D341Med (cell line): ENCODE results near the gene GPR132.
A peak's percentile ranks its signal among the peaks of the same experiment; 100 is the strongest.

ENCODE experiments used
- DNase-seq: peaks from one replicate; pipeline ENCODE4 v3.0.0; 2012; ENCODE audit warnings: low spot score

Gene GPR132

DNA sequence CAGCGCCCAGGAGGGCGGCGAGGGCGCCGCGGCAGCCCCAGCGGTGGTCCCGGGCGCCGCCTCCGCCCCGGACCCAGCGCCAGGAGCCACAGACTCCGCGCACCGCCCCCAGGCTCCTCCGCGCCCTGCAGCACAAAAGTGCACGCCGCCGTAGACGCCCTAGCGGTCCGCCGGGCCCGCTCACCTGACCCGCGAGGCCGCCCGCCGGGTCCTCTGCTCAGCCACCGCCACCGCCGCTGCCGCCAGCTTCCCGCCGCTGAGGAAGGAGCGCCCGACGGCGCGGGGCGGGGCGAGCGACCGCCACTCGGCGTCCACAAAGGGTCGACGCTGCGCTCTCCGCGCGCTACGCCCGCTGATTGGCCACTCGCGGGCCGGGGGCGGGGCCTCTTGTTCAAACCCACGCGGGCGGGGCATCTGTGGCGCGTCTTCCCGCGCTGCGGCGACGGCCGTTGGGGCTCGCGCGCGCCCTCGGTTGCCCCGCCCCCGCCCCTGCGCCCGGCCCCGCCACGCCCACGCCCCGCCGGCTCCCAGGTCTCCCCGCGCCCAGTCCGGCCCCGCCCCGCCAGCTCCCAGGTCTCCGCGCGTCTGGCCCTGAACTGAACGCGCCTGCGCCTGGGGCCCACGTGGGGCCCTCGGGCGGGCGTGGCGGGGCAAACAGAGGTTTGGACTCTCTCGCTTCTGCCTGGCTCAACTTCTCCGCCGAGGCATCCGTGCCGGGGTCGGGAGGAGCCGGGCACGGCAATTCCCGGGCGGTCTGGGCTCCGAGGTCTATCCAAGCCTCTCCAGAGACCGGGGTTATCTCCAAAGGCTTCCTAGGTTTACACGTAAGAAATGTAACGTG is 44.2 kb downstream of the GPR132 start, which contains the start of gene CDCA4:
Gene CDCA4 (minus strand): TSS at position 269 of the 841 bp plus-strand sequence. CDS start 9,154 bp downstream, outside the sequence.
- DNase-seq = peak; percentile 100

DNA sequence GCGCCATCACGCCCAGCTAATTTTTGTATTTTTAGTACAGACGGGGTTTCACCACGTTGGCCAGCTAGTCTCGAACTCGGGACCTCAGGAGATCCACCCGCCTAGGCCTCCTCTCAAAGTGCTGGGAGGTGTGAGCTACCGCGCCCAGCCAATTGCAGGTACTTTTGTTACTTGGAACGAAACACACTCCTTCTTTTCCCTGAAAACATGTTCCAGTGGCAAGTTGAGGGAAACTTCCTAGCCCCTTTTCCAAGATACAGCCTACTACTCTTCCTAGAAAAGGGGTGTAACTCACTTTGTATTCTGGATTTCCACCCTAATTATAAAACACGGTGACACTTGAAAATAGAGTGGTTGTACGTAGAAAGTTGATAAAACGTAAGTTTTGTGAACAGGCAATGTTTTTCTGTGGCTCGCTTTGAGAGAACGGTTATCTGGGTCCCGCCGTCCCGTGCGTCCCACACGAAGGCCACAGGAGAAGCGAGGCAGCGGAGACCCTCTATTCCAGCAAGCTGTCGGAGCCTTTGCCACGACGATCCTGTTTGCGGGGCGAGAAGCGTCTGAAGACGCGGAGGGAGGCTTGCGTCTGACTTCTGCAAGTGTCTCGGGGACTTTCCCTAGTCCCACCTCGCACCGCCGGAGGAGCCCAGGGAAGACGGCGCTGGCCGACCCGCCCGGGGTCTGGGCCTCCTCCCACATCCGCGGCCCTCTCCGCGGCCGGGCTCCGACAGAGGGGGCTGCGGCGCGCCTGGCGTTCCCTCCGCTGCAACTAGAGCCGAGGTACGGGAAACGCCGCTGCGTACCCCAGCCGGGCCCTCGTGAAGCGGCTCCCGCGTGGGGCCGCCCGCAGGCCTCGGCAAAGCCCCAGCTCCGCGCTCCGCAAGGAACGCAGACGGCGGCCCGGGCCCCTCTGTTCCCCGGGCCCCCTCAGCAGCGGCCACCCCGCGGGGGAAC is 45.1 kb downstream of the GPR132 start:
- DNase-seq = peak; percentile 70

DNA sequence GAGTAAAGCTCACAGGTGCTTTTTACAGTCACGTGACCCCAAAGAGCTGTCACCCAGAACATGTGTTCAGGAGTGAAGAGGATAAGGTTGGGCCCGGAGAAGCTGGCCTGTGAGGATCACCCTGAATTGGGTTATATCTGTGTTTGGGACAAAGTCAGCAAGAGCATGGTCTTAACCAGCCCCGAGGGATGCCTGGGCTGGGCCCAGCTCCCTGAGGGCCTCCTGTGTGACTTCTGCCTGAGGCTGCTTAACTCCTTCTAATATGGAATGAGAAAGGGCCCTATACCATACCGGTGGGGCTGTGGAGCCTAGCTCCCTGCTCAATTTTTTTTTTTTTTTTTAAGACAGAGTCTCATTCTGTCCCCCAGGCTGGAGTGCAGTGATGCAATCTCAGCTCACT is 46.8 kb downstream of the GPR132 start:
- DNase-seq = no peak

GRCh38 chr14:105015905-105016304 is 49.3 kb downstream of the GPR132 start:
- peak; percentile 1 for DNase-seq

DNA sequence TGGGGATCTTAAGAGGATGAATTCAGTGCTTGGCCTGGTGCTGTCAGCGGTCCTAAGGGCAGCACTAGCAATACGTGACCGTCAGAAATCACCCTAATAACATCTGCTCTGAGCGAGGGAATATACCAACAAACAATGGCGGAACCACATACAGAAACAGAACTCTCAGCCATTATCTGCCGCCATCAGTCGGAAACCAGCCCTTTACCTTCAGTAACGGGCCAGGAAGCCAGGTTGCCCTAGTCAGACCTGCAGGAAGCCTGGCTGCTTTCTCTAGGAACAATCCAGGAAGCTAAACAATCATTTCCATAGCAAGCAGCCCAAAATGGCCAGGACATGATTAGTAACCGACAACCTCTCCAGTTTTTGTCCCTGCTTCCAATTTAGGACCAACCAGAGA is 50.0 kb downstream of the GPR132 start:
- peak; percentile 11 for DNase-seq

DNA sequence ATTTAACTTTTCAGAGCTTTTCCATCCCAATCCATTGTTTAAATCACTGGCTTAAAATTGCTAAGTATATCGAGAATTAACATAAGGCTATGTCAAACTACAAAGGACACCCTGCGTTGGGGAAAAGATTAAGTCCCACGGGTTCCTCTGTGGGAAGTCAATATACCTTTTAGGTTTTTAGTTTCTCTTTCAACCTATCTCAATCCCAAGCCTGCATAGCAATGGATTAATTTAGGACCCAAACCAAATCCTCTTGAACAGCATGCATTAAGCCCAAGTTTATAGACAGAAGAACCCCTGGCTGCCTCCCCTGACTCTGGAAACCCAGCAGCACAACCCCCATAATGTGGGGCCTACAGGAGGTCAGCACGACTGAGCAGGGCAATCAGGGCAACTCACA is 50.6 kb downstream of the GPR132 start:
- DNase-seq = peak; percentile 17

DNA sequence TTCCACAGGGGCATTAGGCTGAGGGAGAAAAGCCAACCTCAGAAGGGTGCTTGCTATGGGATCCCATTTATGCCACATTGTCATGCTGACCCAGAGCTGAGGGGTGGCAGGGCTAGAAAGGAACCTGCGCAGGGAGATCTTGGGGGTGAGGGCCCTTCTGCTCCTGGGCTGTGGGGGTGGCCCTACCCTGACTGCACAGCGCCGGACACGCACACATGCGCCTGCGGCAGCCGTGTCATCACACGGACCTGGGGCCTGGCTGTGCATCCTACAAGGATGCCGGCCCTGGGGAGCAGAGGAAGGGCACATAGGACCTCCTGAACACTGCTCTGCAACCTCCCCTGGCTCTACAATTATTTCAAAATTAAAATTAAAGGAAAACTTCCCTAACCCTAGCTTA is 51.2 kb downstream of the GPR132 start:
- peak; percentile 19 for DNase-seq

- peak; percentile 64 for DNase-seq
These were observed 52.0 kb downstream of the GPR132 start for GRCh38 chr14:105013150-105013785.

- DNase-seq = peak; percentile 67
These were observed 52.9 kb downstream of the GPR132 start for GRCh38 chr14:105012171-105012985.

- DNase-seq = peak; percentile 10
These were observed 53.8 kb downstream of the GPR132 start for GRCh38 chr14:105011312-105011990.

DNA sequence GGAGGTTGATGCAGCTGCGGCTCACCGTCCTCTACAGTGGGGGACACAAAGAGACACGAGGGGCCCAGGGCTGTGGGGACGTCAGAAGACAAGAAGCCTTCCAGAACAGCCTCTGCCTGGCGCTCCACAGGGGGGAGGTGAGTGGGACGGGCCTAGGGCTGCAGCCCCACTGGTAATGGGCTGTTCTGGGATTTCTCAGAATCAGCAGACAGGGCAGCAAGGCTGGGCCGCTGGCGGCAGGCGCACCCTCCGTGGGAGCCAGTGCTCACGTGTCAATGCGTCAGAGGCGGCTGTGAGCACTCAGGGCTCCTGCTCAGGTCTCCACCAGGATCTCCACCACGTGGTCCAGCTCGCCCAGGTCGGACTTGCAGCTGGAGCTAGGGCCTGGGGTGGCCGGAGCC is 54.3 kb downstream of the GPR132 start:
- peak; percentile 8 for DNase-seq

- DNase-seq = peak; percentile 6
These were observed 55.1 kb downstream of the GPR132 start for GRCh38 chr14:105010106-105010505.

- DNase-seq = peak; percentile 12
These were observed 57.5 kb downstream of the GPR132 start for GRCh38 chr14:105007593-105008264.

DNA sequence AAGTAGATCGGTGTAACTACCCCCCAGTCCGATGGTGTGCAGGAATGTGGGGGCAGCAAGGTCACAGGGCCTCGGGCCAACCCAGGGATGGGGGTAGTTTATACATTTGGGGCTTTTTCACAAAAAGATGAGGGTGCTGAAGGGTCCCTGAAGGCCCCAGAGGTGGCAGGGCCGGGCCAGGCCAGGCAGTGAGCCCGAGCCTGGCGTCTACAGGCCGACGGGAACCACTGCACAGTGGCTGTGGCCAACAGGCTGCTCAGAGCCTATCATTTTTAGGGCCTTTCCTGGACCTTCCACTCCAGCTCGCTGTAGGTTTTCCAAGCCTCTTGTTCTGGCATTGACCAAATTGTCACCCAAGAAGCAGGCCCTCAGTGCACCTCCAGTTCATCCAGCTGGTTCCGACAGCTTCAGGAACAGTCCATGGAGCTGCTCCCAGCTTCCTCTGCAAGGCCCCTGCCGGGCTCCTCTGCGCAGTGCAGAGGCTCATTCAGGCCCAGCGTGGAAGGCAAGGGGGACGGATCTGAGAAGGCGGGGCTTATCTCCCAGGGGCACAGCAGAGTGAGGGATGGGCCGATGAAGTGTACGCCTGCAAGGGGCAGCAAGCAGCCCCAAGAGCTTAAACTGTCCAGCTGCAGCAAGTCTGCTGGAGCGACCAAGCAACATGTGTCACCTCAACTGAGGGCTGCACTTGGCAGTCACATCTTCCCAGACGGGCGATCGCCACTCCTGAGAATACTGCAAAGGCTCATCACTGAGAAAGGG is 58.2 kb downstream of the GPR132 start:
- peak; percentile 27 for DNase-seq

GRCh38 chr14:105005929-105006830 is 59.0 kb downstream of the GPR132 start:
- DNase-seq = peak; percentile 35

- no peak for DNase-seq
These were observed 59.8 kb downstream of the GPR132 start for GRCh38 chr14:105005329-105005928.
